Measurements from ENCODE around the gene ELF1.

DNA sequence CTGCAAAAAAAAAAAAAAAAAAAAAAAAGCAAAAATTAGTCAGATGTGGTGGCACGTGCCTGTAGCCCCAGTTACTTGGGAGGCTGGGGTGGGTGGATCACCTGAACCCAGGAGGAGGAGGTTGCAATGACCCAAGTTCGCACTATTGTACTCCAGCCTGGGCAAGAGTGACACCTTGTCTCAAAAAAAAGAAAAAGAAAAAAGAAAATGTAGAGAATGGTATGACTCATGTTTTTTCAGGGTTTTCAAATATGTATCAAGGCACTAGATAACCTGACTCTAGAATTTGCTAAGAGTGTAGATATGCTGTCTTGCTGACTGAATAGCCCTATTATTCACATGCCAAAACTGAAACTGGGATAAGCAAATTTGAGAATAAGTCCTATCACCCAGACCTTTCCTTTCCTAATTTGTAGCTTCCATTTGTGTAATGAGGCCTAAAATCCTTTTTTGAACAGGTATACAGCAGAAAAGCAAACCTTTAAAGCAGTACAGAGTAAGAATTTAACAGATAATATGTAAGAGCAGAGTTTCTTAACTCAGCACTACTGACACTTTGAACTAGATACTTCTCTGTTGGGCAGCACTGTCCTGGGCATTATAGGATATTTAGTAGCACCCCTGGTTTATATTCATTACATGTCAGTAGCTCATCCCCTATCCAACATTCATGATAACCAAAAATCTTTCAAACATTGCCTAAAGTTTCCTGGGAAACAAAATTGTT lies 108.6 kb downstream of the ELF1 start:
- no peak for TF ChIP-seq CBX8 (IDR thresholded peaks at IDR 0.05; ENCODE audit: borderline replicate concordance, low read depth, low read length)
- TF ChIP-seq, protein P1, sequence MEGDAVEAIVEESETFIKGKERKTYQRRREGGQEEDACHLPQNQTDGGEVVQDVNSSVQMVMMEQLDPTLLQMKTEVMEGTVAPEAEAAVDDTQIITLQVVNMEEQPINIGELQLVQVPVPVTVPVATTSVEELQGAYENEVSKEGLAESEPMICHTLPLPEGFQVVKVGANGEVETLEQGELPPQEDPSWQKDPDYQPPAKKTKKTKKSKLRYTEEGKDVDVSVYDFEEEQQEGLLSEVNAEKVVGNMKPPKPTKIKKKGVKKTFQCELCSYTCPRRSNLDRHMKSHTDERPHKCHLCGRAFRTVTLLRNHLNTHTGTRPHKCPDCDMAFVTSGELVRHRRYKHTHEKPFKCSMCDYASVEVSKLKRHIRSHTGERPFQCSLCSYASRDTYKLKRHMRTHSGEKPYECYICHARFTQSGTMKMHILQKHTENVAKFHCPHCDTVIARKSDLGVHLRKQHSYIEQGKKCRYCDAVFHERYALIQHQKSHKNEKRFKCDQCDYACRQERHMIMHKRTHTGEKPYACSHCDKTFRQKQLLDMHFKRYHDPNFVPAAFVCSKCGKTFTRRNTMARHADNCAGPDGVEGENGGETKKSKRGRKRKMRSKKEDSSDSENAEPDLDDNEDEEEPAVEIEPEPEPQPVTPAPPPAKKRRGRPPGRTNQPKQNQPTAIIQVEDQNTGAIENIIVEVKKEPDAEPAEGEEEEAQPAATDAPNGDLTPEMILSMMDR (IDR thresholded peaks at IDR 0.05; ENCODE audit: control extremely low read depth in 1 of 3, insufficient read depth in 1 of 3, low read depth in 1 of 3, low read length in 3 of 3), result no peak
- no peak for TF ChIP-seq POLR2AphosphoS5 (IDR thresholded peaks at IDR 0.05; ENCODE audit: low read depth, low read length)
- TF ChIP-seq, protein P2, sequence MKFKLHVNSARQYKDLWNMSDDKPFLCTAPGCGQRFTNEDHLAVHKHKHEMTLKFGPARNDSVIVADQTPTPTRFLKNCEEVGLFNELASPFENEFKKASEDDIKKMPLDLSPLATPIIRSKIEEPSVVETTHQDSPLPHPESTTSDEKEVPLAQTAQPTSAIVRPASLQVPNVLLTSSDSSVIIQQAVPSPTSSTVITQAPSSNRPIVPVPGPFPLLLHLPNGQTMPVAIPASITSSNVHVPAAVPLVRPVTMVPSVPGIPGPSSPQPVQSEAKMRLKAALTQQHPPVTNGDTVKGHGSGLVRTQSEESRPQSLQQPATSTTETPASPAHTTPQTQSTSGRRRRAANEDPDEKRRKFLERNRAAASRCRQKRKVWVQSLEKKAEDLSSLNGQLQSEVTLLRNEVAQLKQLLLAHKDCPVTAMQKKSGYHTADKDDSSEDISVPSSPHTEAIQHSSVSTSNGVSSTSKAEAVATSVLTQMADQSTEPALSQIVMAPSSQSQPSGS (IDR thresholded peaks at IDR 0.05; ENCODE audit: low read length), result no peak
- no peak for TF ChIP-seq MAX (IDR thresholded peaks at IDR 0.05)
